Trophoblast cell (in vitro differentiated cells and primary cell): Measurements from ENCODE around the gene MFNG.

Source experiments
- DNase-seq, 2 donors: peaks; one replicate each; pipeline ENCODE4 v3.0.0-alpha.2; 2016
- H2AFZ ChIP-seq: 2 replicates; pipeline ENCODE4 v1.6.1; 2013; ENCODE audit warnings: low read length, moderate library complexity, mild to moderate bottlenecking; ENCODE audit not compliant: insufficient read depth, poor library complexity
- H2AK5ac ChIP-seq: 2 replicates; pipeline ENCODE4 v1.6.1; 2013; ENCODE audit warnings: mild to moderate bottlenecking, low read length
- H2BK120ac ChIP-seq: 2 replicates; pipeline ENCODE4 v1.6.1; 2013; ENCODE audit warnings: low read length, mild to moderate bottlenecking, moderate library complexity; ENCODE audit not compliant: insufficient read depth, poor library complexity
- H2BK12ac ChIP-seq: 2 replicates; pipeline ENCODE4 v1.6.1; 2013; ENCODE audit warnings: mild to moderate bottlenecking, low read length, moderate library complexity
- H2BK5ac ChIP-seq: 2 replicates; pipeline ENCODE4 v1.6.1; 2013; ENCODE audit warnings: low read length, low read depth, moderate library complexity, mild to moderate bottlenecking; ENCODE audit not compliant: poor library complexity
- H3K14ac ChIP-seq: 2 replicates; pipeline ENCODE4 v1.6.1; 2013; ENCODE audit warnings: mild to moderate bottlenecking, low read length
- H3K18ac ChIP-seq: 2 replicates; pipeline ENCODE4 v1.6.1; 2013; ENCODE audit warnings: mild to moderate bottlenecking, low read length
- H3K23ac ChIP-seq: 2 replicates; pipeline ENCODE4 v1.6.1; 2013; ENCODE audit warnings: low read length
- H3K27ac ChIP-seq: 2 replicates; pipeline ENCODE4 v1.5.1; 2013; ENCODE audit warnings: low read depth, mild to moderate bottlenecking, inconsistent platforms, low read length, moderate library complexity
- H3K27me3 ChIP-seq: 2 replicates; pipeline ENCODE4 v1.6.1; 2013; ENCODE audit warnings: inconsistent platforms, mild to moderate bottlenecking, low read length, moderate library complexity; ENCODE audit not compliant: insufficient read depth
- H3K36me3 ChIP-seq, 2 experiments: 1 replicate in 1 of 2; 2 replicates in 1 of 2; pipeline ENCODE4 v1.6.1; 2013; ENCODE audit warnings: low read length in 2 of 2, mild to moderate bottlenecking in 2 of 2, moderate library complexity in 1 of 2; ENCODE audit not compliant: insufficient read depth in 2 of 2, control insufficient read depth in 1 of 2
- H3K4ac ChIP-seq: 2 replicates; pipeline ENCODE4 v1.6.1; 2013; ENCODE audit warnings: low read depth, mild to moderate bottlenecking, low read length, moderate library complexity
- H3K4me1 ChIP-seq, 2 experiments: 1 replicate in 1 of 2; 2 replicates in 1 of 2; pipeline ENCODE4 v1.6.1; 2013; ENCODE audit warnings: low read length in 2 of 2, mild to moderate bottlenecking in 2 of 2, moderate library complexity in 1 of 2; ENCODE audit not compliant: insufficient read depth in 2 of 2, control insufficient read depth in 1 of 2
- H3K4me2 ChIP-seq: 2 replicates; pipeline ENCODE4 v1.6.1; 2013; ENCODE audit warnings: inconsistent platforms, mild to moderate bottlenecking, low read length, moderate library complexity
- H3K4me3 ChIP-seq: 2 replicates; pipeline ENCODE4 v1.5.1; 2013; ENCODE audit warnings: mild to moderate bottlenecking, low read depth, low read length, inconsistent platforms
- H3K79me1 ChIP-seq: one replicate; pipeline ENCODE4 v1.6.1; 2013; ENCODE audit warnings: low read length
- H3K79me2 ChIP-seq: 2 replicates; pipeline ENCODE4 v1.6.1; 2013; ENCODE audit warnings: low read length, mild to moderate bottlenecking; ENCODE audit not compliant: control insufficient read depth, insufficient read depth, poor library complexity
- H3K9ac ChIP-seq: 2 replicates; pipeline ENCODE4 v1.6.1; 2013; ENCODE audit warnings: mild to moderate bottlenecking, low read length
- H3K9me3 ChIP-seq: 2 replicates; pipeline ENCODE4 v1.6.1; 2013; ENCODE audit warnings: low read depth, mild to moderate bottlenecking, control low read depth, inconsistent platforms, low read length; ENCODE audit not compliant: insufficient read depth
- H4K12ac ChIP-seq: 2 replicates; pipeline ENCODE4 v1.6.1; 2013; ENCODE audit warnings: low read depth, mild to moderate bottlenecking, low read length, moderate library complexity
- H4K8ac ChIP-seq: 2 replicates; pipeline ENCODE4 v1.6.1; 2013; ENCODE audit warnings: low read depth, mild to moderate bottlenecking, low read length, moderate library complexity
- H4K91ac ChIP-seq: one replicate; pipeline ENCODE4 v1.6.1; 2013; ENCODE audit warnings: low read depth, mild to moderate bottlenecking, low read length, moderate library complexity
- WGBS: extraction: QIAGEN DNeasy Blood & Tissue Kit; methylation state at CpG from one replicate; pipeline ENCODE4 v1.1.7; 2013; ENCODE audit warnings: missing lambda C conversion rate; ENCODE audit not compliant: insufficient read length, insufficient coverage; ENCODE audit errors: extremely low coverage; 5-methylcytosine and 5-hydroxymethylcytosine counted together

Gene MFNG

GRCh38 chr22:37482244-37482643, 3.9 kb downstream of the MFNG start:
- H3K9me3 ChIP-seq: no peaks in the 10 kb centered on the region
- no peak overlapping the region for H2AFZ ChIP-seq
- no peaks in the 10 kb centered on the region for H3K36me3 ChIP-seq
- no peak overlapping the region for H3K27ac ChIP-seq
- no peak overlapping the region for H3K18ac ChIP-seq
- no peaks in the 10 kb centered on the region for H3K79me1 ChIP-seq
- no peak for DNase-seq
- no peak overlapping the region for H3K4me3 ChIP-seq
- no peak overlapping the region for H4K12ac ChIP-seq
- H3K9ac ChIP-seq: no peak overlapping the region
- no peak overlapping the region for H4K8ac ChIP-seq
- H3K27me3 ChIP-seq: no peaks in the 10 kb centered on the region
- H3K23ac ChIP-seq: no peak overlapping the region
- no peak overlapping the region for H3K4ac ChIP-seq
- no peaks in the 10 kb centered on the region for H3K79me2 ChIP-seq
- no CpG with 5 or more reads among the region's 9 CpGs for WGBS
- H2AK5ac ChIP-seq: no peak overlapping the region
- no peak overlapping the region for H2BK5ac ChIP-seq
- no peak overlapping the region for H3K14ac ChIP-seq
- H3K4me1 ChIP-seq: peaks cover 0 to 3% of the 10 kb centered on the region in 2 experiments
- no peak overlapping the region for H4K91ac ChIP-seq
- no peak overlapping the region for H2BK120ac ChIP-seq
- no peak overlapping the region for H2BK12ac ChIP-seq
- H3K4me2 ChIP-seq: no peak overlapping the region

- Histone ChIP-seq H3K27me3 (no peaks in the 10 kb centered on the region), H3K27ac (no peak overlapping the region), H3K4me1 (peaks cover 0 to 1% of the 10 kb centered on the region in 2 experiments), H2BK12ac (no peak overlapping the region), H3K79me2 (no peaks in the 10 kb centered on the region), H2AK5ac (no peak overlapping the region), H3K4me2 (no peak overlapping the region), H3K18ac (no peak overlapping the region), H3K36me3 (no peaks in the 10 kb centered on the region), H4K91ac (no peak overlapping the region), H3K14ac (no peak overlapping the region), H2BK120ac (no peak overlapping the region), H3K9ac (no peak overlapping the region), H2BK5ac (no peak overlapping the region), H3K79me1 (no peaks in the 10 kb centered on the region), H3K4me3 (no peak overlapping the region), H3K9me3 (no peaks in the 10 kb centered on the region), H4K8ac (no peak overlapping the region), H4K12ac (no peak overlapping the region), H3K4ac (no peak overlapping the region), H3K23ac (no peak overlapping the region), H2AFZ (no peak overlapping the region)
- WGBS: no CpG with 5 or more reads among the region's 12 CpGs
- no peak for DNase-seq
These were observed 4.8 kb downstream of the MFNG start for GRCh38 chr22:37481347-37481907.

GRCh38 chr22:37480387-37481346, 5.5 kb downstream of the MFNG start:
- Histone ChIP-seq H3K27ac (no peak overlapping the region), H4K12ac (no peak overlapping the region), H3K79me1 (no peaks in the 10 kb centered on the region), H3K27me3 (no peaks in the 10 kb centered on the region), H3K9ac (no peak overlapping the region), H3K4ac (no peak overlapping the region), H3K4me2 (no peak overlapping the region), H3K4me1 (no peaks in the 10 kb centered on the region), H2BK5ac (no peak overlapping the region), H2AK5ac (no peak overlapping the region), H3K9me3 (no peaks in the 10 kb centered on the region), H3K79me2 (no peaks in the 10 kb centered on the region), H4K91ac (no peak overlapping the region), H3K36me3 (no peaks in the 10 kb centered on the region), H3K4me3 (no peak overlapping the region), H3K14ac (no peak overlapping the region), H2AFZ (no peak overlapping the region), H3K18ac (no peak overlapping the region), H2BK120ac (no peak overlapping the region), H3K23ac (no peak overlapping the region), H4K8ac (no peak overlapping the region), H2BK12ac (no peak overlapping the region)
- DNase-seq: no peak
- WGBS: no CpG with 5 or more reads among the region's 17 CpGs

GRCh38 chr22:37479196-37479595, 7.0 kb downstream of the MFNG start:
- no peaks in the 10 kb centered on the region for H3K4me1 ChIP-seq
- no peak for DNase-seq
- no peaks in the 10 kb centered on the region for H3K79me1 ChIP-seq
- H3K4ac ChIP-seq: no peak overlapping the region
- no peak overlapping the region for H4K12ac ChIP-seq
- H3K18ac ChIP-seq: no peak overlapping the region
- H3K9ac ChIP-seq: no peak overlapping the region
- no peak overlapping the region for H2BK120ac ChIP-seq
- H2BK5ac ChIP-seq: no peak overlapping the region
- no peaks in the 10 kb centered on the region for H3K79me2 ChIP-seq
- H2BK12ac ChIP-seq: no peak overlapping the region
- H3K4me3 ChIP-seq: no peak overlapping the region
- no peak overlapping the region for H3K14ac ChIP-seq
- no peaks in the 10 kb centered on the region for H3K27me3 ChIP-seq
- no peak overlapping the region for H3K23ac ChIP-seq
- no peak overlapping the region for H3K4me2 ChIP-seq
- H3K9me3 ChIP-seq: no peaks in the 10 kb centered on the region
- no peak overlapping the region for H4K8ac ChIP-seq
- no peak overlapping the region for H3K27ac ChIP-seq
- H4K91ac ChIP-seq: no peak overlapping the region
- no peak overlapping the region for H2AK5ac ChIP-seq
- no peak overlapping the region for H2AFZ ChIP-seq
- no peaks in the 10 kb centered on the region for H3K36me3 ChIP-seq
- no CpG with 5 or more reads among the region's 15 CpGs for WGBS
